Measurements from ENCODE around the gene TIMM50. TPM values are rescaled to one million over a fixed set of nuclear protein-coding genes. Genes with fewer than 3 reads are reported as not detected.

The TIMM50 gene
- total RNA-seq, 1 experiment from 2014 or later: 85.5 TPM

DNA sequence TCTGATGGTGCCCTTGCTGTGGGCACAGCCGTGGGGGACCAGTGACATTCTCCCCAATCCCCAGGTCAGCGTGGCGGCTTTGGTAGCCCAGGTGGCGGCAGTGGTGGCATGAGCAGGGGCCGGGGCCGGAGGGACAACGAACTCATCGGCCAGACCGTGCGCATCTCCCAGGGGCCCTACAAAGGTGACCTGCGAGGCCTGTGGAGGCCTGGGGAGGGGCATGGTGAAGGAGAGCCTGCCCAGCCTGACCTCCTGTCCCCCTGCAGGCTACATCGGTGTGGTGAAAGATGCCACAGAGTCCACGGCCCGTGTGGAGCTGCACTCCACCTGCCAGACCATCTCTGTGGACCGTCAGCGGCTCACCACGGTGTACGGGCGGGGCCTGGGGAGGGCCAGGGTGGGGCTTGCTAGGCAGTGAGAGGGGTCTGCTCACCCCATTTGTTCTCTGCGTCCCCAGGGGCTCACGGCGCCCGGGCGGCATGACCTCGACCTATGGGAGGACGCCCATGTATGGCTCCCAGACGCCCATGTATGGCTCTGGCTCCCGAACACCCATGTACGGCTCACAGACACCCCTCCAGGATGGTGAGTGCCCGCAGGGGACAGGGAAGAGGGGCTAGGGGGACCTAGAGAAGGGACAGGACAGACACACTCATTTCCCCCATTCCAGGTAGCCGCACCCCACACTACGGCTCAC is 7.7 kb upstream of the TIMM50 start:
- Histone ChIP-seq H3K79me2 (ENCODE audit: low read depth) (no peaks in the 10 kb centered on the region), H3K9me3 (ENCODE audit: insufficient read depth, low read depth) (no peaks in the 10 kb centered on the region), H3K36me3 (ENCODE audit: low read depth) (0 out of 2 replicates have a peak, but pooled peaks cover 19% of the 10 kb centered on the region), H3K27ac (no peak overlapping the region), H4K20me1 (ENCODE audit: insufficient read depth) (peaks cover 3% of the 10 kb centered on the region; the same call in 1 of the 2 replicates), H3F3A (ENCODE audit: insufficient read depth, low read depth) (peaks cover under 1% of the 10 kb centered on the region; the same call in 1 of the 2 replicates), H3K4me3 (no peak overlapping the region), H3K9me2 (ENCODE audit: insufficient read depth) (no peaks in the 10 kb centered on the region), H3K4me2 (no peak overlapping the region), H3K4me1 (replicated peaks; ENCODE audit: insufficient read depth) (no peaks in the 10 kb centered on the region), H3K27me3 (ENCODE audit: insufficient read depth, low read depth) (no peaks in the 10 kb centered on the region), H2AFZ (no peak overlapping the region)
- CTCF ChIA-PET: no interaction called here
- intact Hi-C loops (cut with micrococcal nuclease; ENCODE audit: unreplicated experiment): no loop called here
- no peak for DNase-seq
- TF ChIP-seq EZH2 (IDR thresholded peaks at IDR 0.05; ENCODE audit: low read depth): no peak
- TF ChIP-seq, protein P1, sequence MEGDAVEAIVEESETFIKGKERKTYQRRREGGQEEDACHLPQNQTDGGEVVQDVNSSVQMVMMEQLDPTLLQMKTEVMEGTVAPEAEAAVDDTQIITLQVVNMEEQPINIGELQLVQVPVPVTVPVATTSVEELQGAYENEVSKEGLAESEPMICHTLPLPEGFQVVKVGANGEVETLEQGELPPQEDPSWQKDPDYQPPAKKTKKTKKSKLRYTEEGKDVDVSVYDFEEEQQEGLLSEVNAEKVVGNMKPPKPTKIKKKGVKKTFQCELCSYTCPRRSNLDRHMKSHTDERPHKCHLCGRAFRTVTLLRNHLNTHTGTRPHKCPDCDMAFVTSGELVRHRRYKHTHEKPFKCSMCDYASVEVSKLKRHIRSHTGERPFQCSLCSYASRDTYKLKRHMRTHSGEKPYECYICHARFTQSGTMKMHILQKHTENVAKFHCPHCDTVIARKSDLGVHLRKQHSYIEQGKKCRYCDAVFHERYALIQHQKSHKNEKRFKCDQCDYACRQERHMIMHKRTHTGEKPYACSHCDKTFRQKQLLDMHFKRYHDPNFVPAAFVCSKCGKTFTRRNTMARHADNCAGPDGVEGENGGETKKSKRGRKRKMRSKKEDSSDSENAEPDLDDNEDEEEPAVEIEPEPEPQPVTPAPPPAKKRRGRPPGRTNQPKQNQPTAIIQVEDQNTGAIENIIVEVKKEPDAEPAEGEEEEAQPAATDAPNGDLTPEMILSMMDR (conservative IDR thresholded peaks at IDR 0.05): no peak
- POLR2A ChIA-PET (ENCODE audit: unreplicated experiment): no interaction called here
- no TSS peak for BruUV-seq (replicated peaks)

DNA sequence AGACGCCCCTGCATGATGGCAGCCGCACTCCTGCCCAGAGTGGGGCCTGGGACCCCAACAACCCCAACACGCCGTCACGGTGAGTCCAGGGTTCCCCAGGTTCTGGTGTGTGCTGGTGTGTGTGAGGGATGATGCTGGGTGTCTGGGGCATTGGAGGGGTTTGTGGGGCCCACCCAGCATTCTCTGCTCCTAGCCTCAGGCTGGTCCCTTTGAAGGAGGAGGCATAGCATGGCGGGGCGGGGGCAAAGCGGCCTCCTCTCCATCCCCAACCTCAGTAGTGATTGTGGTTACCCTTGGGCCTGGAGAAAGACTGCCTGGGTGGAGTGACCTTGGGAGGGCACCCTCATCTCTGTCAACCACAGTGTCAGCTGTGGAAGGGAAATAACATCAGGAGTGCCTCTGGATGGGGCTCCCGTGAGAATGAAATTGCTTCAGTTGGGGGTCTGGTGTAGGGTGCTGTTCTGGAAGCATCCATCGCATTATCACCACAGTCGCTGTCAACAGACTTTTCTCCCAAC is 7.1 kb upstream of the TIMM50 start:
- intact Hi-C loops (cut with micrococcal nuclease; ENCODE audit: unreplicated experiment): no loop called here
- Histone ChIP-seq H3K27me3 (ENCODE audit: insufficient read depth, low read depth) (no peaks in the 10 kb centered on the region), H3K4me1 (replicated peaks; ENCODE audit: insufficient read depth) (no peaks in the 10 kb centered on the region), H3K9me3 (ENCODE audit: insufficient read depth, low read depth) (no peaks in the 10 kb centered on the region), H3F3A (ENCODE audit: insufficient read depth, low read depth) (peaks cover 6% of the 10 kb centered on the region; the same call in 1 of the 2 replicates), H3K36me3 (ENCODE audit: low read depth) (0 out of 2 replicates have a peak, but pooled peaks cover 19% of the 10 kb centered on the region), H2AFZ (no peak overlapping the region), H3K9me2 (ENCODE audit: insufficient read depth) (no peaks in the 10 kb centered on the region), H3K4me3 (no peak overlapping the region), H3K27ac (no peak overlapping the region), H3K79me2 (ENCODE audit: low read depth) (no peaks in the 10 kb centered on the region), H3K4me2 (no peak overlapping the region), H4K20me1 (ENCODE audit: insufficient read depth) (0 out of 2 replicates have a peak, but pooled peaks cover 3% of the 10 kb centered on the region)
- POLR2A ChIA-PET (ENCODE audit: unreplicated experiment): no interaction called here
- TF ChIP-seq, protein P1 (conservative IDR thresholded peaks at IDR 0.05): no peak
- no peak for TF ChIP-seq EZH2 (IDR thresholded peaks at IDR 0.05; ENCODE audit: low read depth)
- CTCF ChIA-PET: no interaction called here
- BruUV-seq (replicated peaks): no TSS peak
- no peak for DNase-seq

DNA sequence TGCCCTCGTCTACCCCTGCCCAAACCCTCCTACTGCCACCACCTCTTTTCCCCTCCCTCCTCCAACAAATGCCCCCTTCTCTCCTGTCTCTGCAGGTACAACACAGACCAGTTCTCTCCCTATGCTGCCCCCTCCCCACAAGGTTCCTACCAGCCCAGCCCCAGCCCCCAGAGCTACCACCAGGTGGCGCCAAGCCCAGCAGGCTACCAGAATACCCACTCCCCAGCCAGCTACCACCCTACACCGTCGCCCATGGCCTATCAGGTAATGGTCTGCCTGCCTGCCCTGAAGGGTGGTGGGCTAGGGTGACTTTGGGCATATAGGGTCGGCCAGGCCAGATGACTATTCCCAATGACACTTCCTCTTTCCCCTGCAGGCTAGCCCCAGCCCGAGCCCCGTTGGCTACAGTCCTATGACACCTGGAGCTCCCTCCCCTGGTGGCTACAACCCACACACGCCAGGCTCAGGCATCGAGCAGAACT is 6.5 kb upstream of the TIMM50 start:
- H2AFZ ChIP-seq: no peak overlapping the region
- ChIA-PET POLR2A (ENCODE audit: unreplicated experiment) (no interaction called here), CTCF (no interaction called here)
- no peaks in the 10 kb centered on the region for H3K4me1 ChIP-seq (replicated peaks; ENCODE audit: insufficient read depth)
- 0 out of 2 replicates have a peak, but pooled peaks cover 3% of the 10 kb centered on the region for H4K20me1 ChIP-seq (ENCODE audit: insufficient read depth)
- no peaks in the 10 kb centered on the region for H3K9me3 ChIP-seq (ENCODE audit: insufficient read depth, low read depth)
- H3K9me2 ChIP-seq (ENCODE audit: insufficient read depth): no peaks in the 10 kb centered on the region
- intact Hi-C loops (cut with micrococcal nuclease; ENCODE audit: unreplicated experiment): loop anchor here (2.0 kb wide), 1 partner anchor 59 kb away; the partner anchor contains the start of gene EID2B
- peaks cover 9% of the 10 kb centered on the region; the same call in 1 of the 2 replicates for H3F3A ChIP-seq (ENCODE audit: insufficient read depth, low read depth)
- no peaks in the 10 kb centered on the region for H3K27me3 ChIP-seq (ENCODE audit: insufficient read depth, low read depth)
- TF ChIP-seq EZH2 (IDR thresholded peaks at IDR 0.05; ENCODE audit: low read depth): no peak
- TF ChIP-seq, protein P1 (conservative IDR thresholded peaks at IDR 0.05): peak; percentile 84
- no TSS peak for BruUV-seq (replicated peaks)
- peak in 1 of 2 experiments; percentile 48 for DNase-seq
- no peak overlapping the region for H3K4me3 ChIP-seq
- H3K27ac ChIP-seq: no peak overlapping the region
- 0 out of 2 replicates have a peak, but pooled peaks cover 19% of the 10 kb centered on the region for H3K36me3 ChIP-seq (ENCODE audit: low read depth)
- no peak overlapping the region for H3K4me2 ChIP-seq
- no peaks in the 10 kb centered on the region for H3K79me2 ChIP-seq (ENCODE audit: low read depth)

Measured in PC-9 (cell line).